ENCODE data around the gene RAB32.

The RAB32 gene

GRCh38 chr6:146543211-146543939 is at the start of gene RAB32:
Gene RAB32, plus strand, starts transcription at chr6:146543833. Its CDS starts 39 bp downstream, at chr6:146543872.
- Histone ChIP-seq H3K4me1 (ENCODE audit: insufficient read depth, low read length) (peaks cover 10% of the 10 kb centered on the region), H3K9me3 (ENCODE audit: control insufficient read depth, insufficient read depth, low read length) (no peaks in the 10 kb centered on the region), H3K9ac (ENCODE audit: low read depth, low read length) (peak within 1 kb of the TSS; percentile 87), H3K36me3 (ENCODE audit: insufficient read depth, low read length) (no peaks in the 10 kb centered on the region)

- no peak overlapping the region for H3K9ac ChIP-seq (ENCODE audit: low read depth, low read length)
- H3K4me1 ChIP-seq (ENCODE audit: insufficient read depth, low read length), result no peaks in the 10 kb centered on the region
- no peaks in the 10 kb centered on the region for H3K36me3 ChIP-seq (ENCODE audit: insufficient read depth, low read length)
- H3K9me3 ChIP-seq (ENCODE audit: control insufficient read depth, insufficient read depth, low read length), result no peaks in the 10 kb centered on the region
These were observed 45.3 kb upstream of the RAB32 start for GRCh38 chr6:146498309-146498708.

- Histone ChIP-seq H3K4me1 (ENCODE audit: insufficient read depth, low read length) (no peaks in the 10 kb centered on the region), H3K9me3 (ENCODE audit: control insufficient read depth, insufficient read depth, low read length) (no peaks in the 10 kb centered on the region), H3K9ac (ENCODE audit: low read depth, low read length) (no peak overlapping the region), H3K36me3 (ENCODE audit: insufficient read depth, low read length) (no peaks in the 10 kb centered on the region)
These were observed 40.5 kb upstream of the RAB32 start for GRCh38 chr6:146503096-146503495.

- no peaks in the 10 kb centered on the region for H3K4me1 ChIP-seq (ENCODE audit: insufficient read depth, low read length)
- H3K9me3 ChIP-seq (ENCODE audit: control insufficient read depth, insufficient read depth, low read length), result no peaks in the 10 kb centered on the region
- no peaks in the 10 kb centered on the region for H3K36me3 ChIP-seq (ENCODE audit: insufficient read depth, low read length)
- no peak overlapping the region for H3K9ac ChIP-seq (ENCODE audit: low read depth, low read length)
These were observed 28.4 kb upstream of the RAB32 start for GRCh38 chr6:146515212-146515611.

GRCh38 chr6:146526192-146526591 is 17.4 kb upstream of the RAB32 start:
- Histone ChIP-seq H3K9me3 (ENCODE audit: control insufficient read depth, insufficient read depth, low read length) (no peaks in the 10 kb centered on the region; the same call in 1 of the 2 replicates), H3K36me3 (ENCODE audit: insufficient read depth, low read length) (no peaks in the 10 kb centered on the region), H3K4me1 (ENCODE audit: insufficient read depth, low read length) (no peaks in the 10 kb centered on the region), H3K9ac (ENCODE audit: low read depth, low read length) (no peak overlapping the region)

- no peaks in the 10 kb centered on the region for H3K9me3 ChIP-seq (ENCODE audit: control insufficient read depth, insufficient read depth, low read length)
- no peaks in the 10 kb centered on the region for H3K36me3 ChIP-seq (ENCODE audit: insufficient read depth, low read length)
- no peak overlapping the region for H3K9ac ChIP-seq (ENCODE audit: low read depth, low read length)
- no peaks in the 10 kb centered on the region for H3K4me1 ChIP-seq (ENCODE audit: insufficient read depth, low read length)
These were observed 10.9 kb upstream of the RAB32 start for GRCh38 chr6:146532702-146533101.

GRCh38 chr6:146542881-146543210 is 787 bp upstream of the RAB32 start:
- peak overlapping the region; percentile 87 for H3K9ac ChIP-seq (ENCODE audit: low read depth, low read length)
- H3K9me3 ChIP-seq (ENCODE audit: control insufficient read depth, insufficient read depth, low read length), result no peaks in the 10 kb centered on the region
- H3K4me1 ChIP-seq (ENCODE audit: insufficient read depth, low read length), result peaks cover 10% of the 10 kb centered on the region
- no peaks in the 10 kb centered on the region for H3K36me3 ChIP-seq (ENCODE audit: insufficient read depth, low read length)

GRCh38 chr6:146543940-146544615 is 445 bp downstream of the RAB32 start:
- no peaks in the 10 kb centered on the region for H3K36me3 ChIP-seq (ENCODE audit: insufficient read depth, low read length)
- peaks cover 10% of the 10 kb centered on the region for H3K4me1 ChIP-seq (ENCODE audit: insufficient read depth, low read length)
- H3K9me3 ChIP-seq (ENCODE audit: control insufficient read depth, insufficient read depth, low read length), result no peaks in the 10 kb centered on the region
- H3K9ac ChIP-seq (ENCODE audit: low read depth, low read length), result peak overlapping the region; percentile 87

- no peaks in the 10 kb centered on the region for H3K9me3 ChIP-seq (ENCODE audit: control insufficient read depth, insufficient read depth, low read length)
- peaks cover 10% of the 10 kb centered on the region for H3K4me1 ChIP-seq (ENCODE audit: insufficient read depth, low read length)
- peak overlapping the region; percentile 87 for H3K9ac ChIP-seq (ENCODE audit: low read depth, low read length)
- no peaks in the 10 kb centered on the region for H3K36me3 ChIP-seq (ENCODE audit: insufficient read depth, low read length)
These were observed 1.1 kb downstream of the RAB32 start for GRCh38 chr6:146544616-146545182.

- Histone ChIP-seq H3K4me1 (ENCODE audit: insufficient read depth, low read length) (peaks cover 10% of the 10 kb centered on the region), H3K9ac (ENCODE audit: low read depth, low read length) (peak overlapping the region; percentile 17; the same call in 1 of the 2 replicates), H3K9me3 (ENCODE audit: control insufficient read depth, insufficient read depth, low read length) (no peaks in the 10 kb centered on the region), H3K36me3 (ENCODE audit: insufficient read depth, low read length) (no peaks in the 10 kb centered on the region)
These were observed 1.9 kb downstream of the RAB32 start for GRCh38 chr6:146545581-146545980.

GRCh38 chr6:146546443-146547043 is 2.9 kb downstream of the RAB32 start:
- H3K9ac ChIP-seq (ENCODE audit: low read depth, low read length), result no peak overlapping the region
- H3K9me3 ChIP-seq (ENCODE audit: control insufficient read depth, insufficient read depth, low read length), result no peaks in the 10 kb centered on the region
- no peaks in the 10 kb centered on the region for H3K36me3 ChIP-seq (ENCODE audit: insufficient read depth, low read length)
- peaks cover 10% of the 10 kb centered on the region for H3K4me1 ChIP-seq (ENCODE audit: insufficient read depth, low read length)

- no peaks in the 10 kb centered on the region for H3K9me3 ChIP-seq (ENCODE audit: control insufficient read depth, insufficient read depth, low read length)
- peaks cover 10% of the 10 kb centered on the region for H3K4me1 ChIP-seq (ENCODE audit: insufficient read depth, low read length)
- H3K9ac ChIP-seq (ENCODE audit: low read depth, low read length), result no peak overlapping the region
- H3K36me3 ChIP-seq (ENCODE audit: insufficient read depth, low read length), result no peaks in the 10 kb centered on the region
These were observed 4.3 kb downstream of the RAB32 start for GRCh38 chr6:146547889-146548288.

GRCh38 chr6:146548898-146549374 is 5.3 kb downstream of the RAB32 start:
- Histone ChIP-seq H3K9ac (ENCODE audit: low read depth, low read length) (no peak overlapping the region), H3K4me1 (ENCODE audit: insufficient read depth, low read length) (peaks cover 10% of the 10 kb centered on the region), H3K36me3 (ENCODE audit: insufficient read depth, low read length) (peaks cover 2% of the 10 kb centered on the region; the same call in 1 of the 2 replicates), H3K9me3 (ENCODE audit: control insufficient read depth, insufficient read depth, low read length) (no peaks in the 10 kb centered on the region)

GRCh38 chr6:146550911-146551310 is 7.3 kb downstream of the RAB32 start:
- H3K36me3 ChIP-seq (ENCODE audit: insufficient read depth, low read length), result peaks cover 7% of the 10 kb centered on the region; the same call in 1 of the 2 replicates
- no peaks in the 10 kb centered on the region for H3K9me3 ChIP-seq (ENCODE audit: control insufficient read depth, insufficient read depth, low read length)
- H3K4me1 ChIP-seq (ENCODE audit: insufficient read depth, low read length), result no peaks in the 10 kb centered on the region; the same call in 1 of the 2 replicates
- no peak overlapping the region for H3K9ac ChIP-seq (ENCODE audit: low read depth, low read length)

All from ES-I3 (cell line).